BJ (cell line): ENCODE data around the gene CDCP1. TPM values are rescaled to one million over a fixed set of nuclear protein-coding genes. Genes with fewer than 3 reads are reported as not detected.

Experiments used
- CTCF ChIA-PET: fragments of 350-600 bp; formaldehyde crosslinking; extraction: SDS; loops from one replicate; lab custom pipeline; 2021; ENCODE audit warnings: antibody characterized with exemption, inconsistent platforms; lab: Yijun Ruan, JAX
- POLR2A ChIA-PET: fragments of 300-600 bp; sonication (Branson Sonifier 250); formaldehyde crosslinking; extraction: SDS; loops from one replicate; lab custom pipeline; 2021; ENCODE audit warnings: antibody characterized with exemption; lab: Charles Lee
- DNase-seq: peaks from one replicate; pipeline ENCODE4 v3.0.0-alpha.2; 2011; ENCODE audit warnings: low read depth
- H3K27me3 ChIP-seq: 2 replicates; pipeline ENCODE4 v1.6.0; 2011; ENCODE audit warnings: low read length; ENCODE audit not compliant: control insufficient read depth, insufficient read depth
- H3K36me3 ChIP-seq: 2 replicates; pipeline ENCODE4 v1.5.1; 2011; ENCODE audit warnings: low read length; ENCODE audit not compliant: control insufficient read depth, insufficient read depth
- H3K4me3 ChIP-seq: 2 replicates; pipeline ENCODE4 v1.5.1; 2011; ENCODE audit warnings: low read depth, mild to moderate bottlenecking, control low read depth, low read length
- polyA plus RNA-seq: library from polyadenylated mRNA; depleted of rRNA; stranded (reverse); fragments of >200 nt; gene quantifications from 2 replicates; pipeline ENCODE4 v1.2.3, GENCODE V29; 2011
- TF ChIP-seq, protein P1 (sequence below): IDR thresholded peaks from 2 replicates; pipeline ENCODE4 v1.5.1; 2011; ENCODE audit warnings: low read depth, mild to moderate bottlenecking, control low read depth, inconsistent platforms, low read length, moderate library complexity; ENCODE audit not compliant: insufficient read depth

Gene CDCP1
- polyA plus RNA-seq, 1 experiment, result 1.3 TPM

DNA sequence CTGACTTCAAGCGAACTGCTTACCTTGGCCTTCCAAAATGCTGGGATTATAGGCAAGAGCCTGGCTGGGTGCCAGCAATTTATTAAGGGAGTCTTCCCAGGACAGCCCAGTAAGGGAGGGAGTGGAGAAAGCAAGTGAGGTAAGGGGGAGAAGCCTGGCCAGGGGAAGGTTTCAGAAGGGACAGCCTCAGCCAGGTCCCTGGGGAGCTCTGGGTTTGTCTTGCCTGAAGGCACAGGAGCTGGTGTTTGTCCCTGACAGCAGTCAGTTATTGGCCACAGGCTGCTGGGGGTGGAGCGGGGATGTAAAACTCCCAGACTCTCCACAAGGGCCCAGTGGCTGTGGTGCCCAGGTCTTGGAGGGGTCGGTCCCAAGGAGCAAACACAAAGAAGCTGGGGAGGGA, 33.0 kb upstream of the CDCP1 start:
- Histone ChIP-seq H3K36me3 (no peaks in the 10 kb centered on the region), H3K27me3 (no peaks in the 10 kb centered on the region), H3K4me3 (no peak overlapping the region)
- POLR2A ChIA-PET, result no interaction called here
- no peak for DNase-seq
- TF ChIP-seq, protein P1, sequence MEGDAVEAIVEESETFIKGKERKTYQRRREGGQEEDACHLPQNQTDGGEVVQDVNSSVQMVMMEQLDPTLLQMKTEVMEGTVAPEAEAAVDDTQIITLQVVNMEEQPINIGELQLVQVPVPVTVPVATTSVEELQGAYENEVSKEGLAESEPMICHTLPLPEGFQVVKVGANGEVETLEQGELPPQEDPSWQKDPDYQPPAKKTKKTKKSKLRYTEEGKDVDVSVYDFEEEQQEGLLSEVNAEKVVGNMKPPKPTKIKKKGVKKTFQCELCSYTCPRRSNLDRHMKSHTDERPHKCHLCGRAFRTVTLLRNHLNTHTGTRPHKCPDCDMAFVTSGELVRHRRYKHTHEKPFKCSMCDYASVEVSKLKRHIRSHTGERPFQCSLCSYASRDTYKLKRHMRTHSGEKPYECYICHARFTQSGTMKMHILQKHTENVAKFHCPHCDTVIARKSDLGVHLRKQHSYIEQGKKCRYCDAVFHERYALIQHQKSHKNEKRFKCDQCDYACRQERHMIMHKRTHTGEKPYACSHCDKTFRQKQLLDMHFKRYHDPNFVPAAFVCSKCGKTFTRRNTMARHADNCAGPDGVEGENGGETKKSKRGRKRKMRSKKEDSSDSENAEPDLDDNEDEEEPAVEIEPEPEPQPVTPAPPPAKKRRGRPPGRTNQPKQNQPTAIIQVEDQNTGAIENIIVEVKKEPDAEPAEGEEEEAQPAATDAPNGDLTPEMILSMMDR, result no peak
- CTCF ChIA-PET, result interaction anchor here (0.8 kb wide), 1 partner anchor 37 kb away, joined by 3 read pairs; no protein-coding TSS in a partner anchor

GRCh38 chr3:45178183-45179023, 32.2 kb upstream of the CDCP1 start:
- CTCF ChIA-PET, result no interaction called here
- TF ChIP-seq, protein P1, result no peak
- POLR2A ChIA-PET, result no interaction called here
- no peak for DNase-seq
- no peaks in the 10 kb centered on the region for H3K36me3 ChIP-seq
- H3K27me3 ChIP-seq, result no peaks in the 10 kb centered on the region
- no peak overlapping the region for H3K4me3 ChIP-seq

- CTCF ChIA-PET, result interaction anchor here (0.6 to 1.8 kb wide), 2 partner anchors 13 to 335 kb away, joined by 3 to 4 read pairs; no protein-coding TSS in a partner anchor
- TF ChIP-seq, protein P1, result no peak
These were observed 30.7 kb upstream of the CDCP1 start for GRCh38 chr3:45176912-45177311.

DNA sequence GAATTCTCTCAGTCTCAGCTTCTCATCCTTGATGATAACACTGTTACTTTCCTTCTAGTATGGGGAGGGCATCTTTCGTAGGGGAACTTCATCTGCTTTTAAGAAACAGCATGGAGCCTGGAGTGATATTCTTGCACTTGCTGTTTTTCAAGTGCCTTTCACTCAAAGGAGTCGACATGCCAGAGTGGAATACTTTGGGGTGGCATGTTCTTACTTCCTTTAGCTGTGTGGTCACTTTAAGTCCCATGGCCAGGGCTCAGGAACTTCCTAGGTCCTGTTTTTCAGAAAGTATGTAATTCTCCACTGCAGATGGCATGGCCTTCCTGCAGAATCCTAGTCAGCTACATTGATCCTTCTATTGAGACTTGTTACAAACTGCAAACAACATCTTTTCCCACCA, 28.1 kb upstream of the CDCP1 start:
- Histone ChIP-seq H3K36me3 (no peaks in the 10 kb centered on the region), H3K27me3 (no peaks in the 10 kb centered on the region), H3K4me3 (no peak overlapping the region)
- ChIA-PET POLR2A (no interaction called here), CTCF (interaction anchor here (0.5 to 1.1 kb wide), 2 partner anchors 61 to 491 kb away, joined by 3 to 4 read pairs; no protein-coding TSS in a partner anchor)
- DNase-seq, result no peak
- TF ChIP-seq, protein P1, result no peak

More at GRCh38 chr3:45176912-45177311, 30.7 kb upstream of the CDCP1 start:
- no peak for DNase-seq
- Histone ChIP-seq H3K36me3 (no peaks in the 10 kb centered on the region), H3K27me3 (no peaks in the 10 kb centered on the region), H3K4me3 (no peak overlapping the region)
- POLR2A ChIA-PET, result no interaction called here

DNA sequence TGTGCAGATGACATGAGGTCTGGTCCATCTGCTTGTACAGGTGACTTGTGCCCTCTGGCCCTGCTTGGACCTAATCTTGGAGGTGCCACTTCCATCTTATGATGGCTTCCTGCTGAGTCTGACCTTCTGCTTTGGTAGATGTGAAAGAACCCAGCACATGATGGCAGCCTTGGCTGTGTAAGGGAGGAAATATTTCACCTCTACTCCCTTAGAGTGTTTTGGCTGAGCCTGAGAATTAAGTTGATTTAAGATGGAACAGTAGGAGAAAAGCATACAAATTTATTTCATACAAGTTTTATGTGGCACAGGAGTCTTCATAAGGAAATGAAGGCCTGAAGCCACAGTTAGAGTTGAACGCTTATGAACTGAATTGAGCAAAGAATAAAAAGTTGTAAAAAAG, 27.6 kb upstream of the CDCP1 start:
- no peak for DNase-seq
- Histone ChIP-seq H3K4me3 (no peak overlapping the region), H3K36me3 (no peaks in the 10 kb centered on the region), H3K27me3 (no peaks in the 10 kb centered on the region)
- TF ChIP-seq, protein P1, result no peak
- ChIA-PET CTCF (interaction anchor here (0.5 to 1.1 kb wide), 2 partner anchors 61 to 492 kb away, joined by 3 to 4 read pairs; no protein-coding TSS in a partner anchor), POLR2A (no interaction called here)
